Measurements from ENCODE around the gene TLE2.

Gene TLE2

GRCh38 chr19:3029065-3029923 is at the start of gene TLE2:
TLE2 (minus strand) TSS chr19:3029280; CDS start chr19:3028904, 376 bp downstream.
- no peak for DNase-seq

DNA sequence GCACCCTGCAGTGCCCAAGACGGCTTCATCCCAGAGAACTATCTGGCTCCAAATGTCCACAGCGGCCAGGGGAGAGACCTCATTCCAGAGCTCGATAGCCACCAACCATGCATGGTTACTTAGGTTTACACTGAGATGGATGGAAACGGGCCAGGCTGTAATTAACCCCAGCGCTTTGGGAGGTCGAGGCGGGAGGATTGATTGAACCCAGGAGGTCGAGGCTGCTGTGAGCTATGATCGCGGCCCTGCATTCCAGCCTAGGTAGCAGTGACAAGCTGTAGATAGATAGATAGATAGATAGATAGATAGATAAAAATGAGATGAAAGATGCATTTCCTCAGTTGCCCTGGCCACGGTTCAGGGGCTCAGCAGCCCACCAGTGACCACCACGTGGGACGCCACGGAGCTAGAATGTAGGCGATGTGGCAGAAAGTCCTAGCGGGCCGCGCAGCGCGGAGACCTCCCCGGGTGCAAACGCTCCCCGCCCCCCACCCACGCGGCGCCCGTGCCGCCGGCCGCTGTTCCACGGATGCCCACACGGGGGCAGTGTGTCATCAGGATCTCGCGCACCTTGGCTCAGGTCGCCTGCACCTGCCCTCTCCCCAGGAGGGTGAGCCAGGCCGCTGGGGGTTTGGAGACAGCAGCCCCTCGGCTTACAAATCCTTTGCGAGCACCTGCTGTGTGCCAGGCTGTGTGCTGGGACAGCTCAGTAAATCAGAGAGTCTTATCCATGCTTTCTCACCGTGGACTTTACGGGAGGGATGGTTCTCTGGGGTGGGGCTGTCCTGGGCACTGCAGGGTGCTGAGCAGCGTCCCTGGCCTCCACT is 46.7 kb upstream of the TLE2 start:
- peak; percentile 53 for DNase-seq

DNA sequence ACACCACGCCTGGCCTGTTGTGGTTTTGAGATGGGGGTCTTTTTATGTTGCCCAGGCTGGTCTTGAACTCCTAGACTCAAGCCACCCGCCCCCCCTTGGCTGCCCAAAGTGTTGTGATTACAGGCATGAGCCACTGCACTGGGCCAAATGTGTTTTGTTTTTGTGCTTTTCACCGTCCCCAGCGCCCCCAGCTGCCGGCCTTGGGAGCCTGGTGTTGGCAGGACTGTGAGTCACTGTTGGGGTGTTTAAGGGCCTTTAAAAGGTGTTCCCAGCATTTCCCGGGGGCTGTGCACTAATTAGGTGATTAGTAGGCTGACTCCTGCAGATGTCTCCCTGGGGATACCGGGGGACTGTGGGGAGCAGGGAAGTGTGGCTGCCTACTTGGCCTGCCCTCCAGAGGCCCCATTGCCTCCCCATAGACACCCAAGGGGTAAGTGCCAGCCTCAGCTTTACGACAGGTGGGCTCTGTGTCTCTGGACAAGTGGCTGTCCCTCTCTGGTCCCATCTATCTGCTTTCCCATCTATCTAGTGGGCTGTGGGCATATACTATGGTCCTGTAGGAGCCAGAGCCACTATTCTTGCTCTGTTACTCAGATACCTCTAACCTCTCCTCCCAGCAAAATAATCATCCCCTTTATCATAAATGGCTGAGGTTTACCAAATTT is 45.0 kb upstream of the TLE2 start:
- no peak for DNase-seq

- DNase-seq: no peak
Observed at GRCh38 chr19:3073159-3073563, 44.1 kb upstream of the TLE2 start.

DNA sequence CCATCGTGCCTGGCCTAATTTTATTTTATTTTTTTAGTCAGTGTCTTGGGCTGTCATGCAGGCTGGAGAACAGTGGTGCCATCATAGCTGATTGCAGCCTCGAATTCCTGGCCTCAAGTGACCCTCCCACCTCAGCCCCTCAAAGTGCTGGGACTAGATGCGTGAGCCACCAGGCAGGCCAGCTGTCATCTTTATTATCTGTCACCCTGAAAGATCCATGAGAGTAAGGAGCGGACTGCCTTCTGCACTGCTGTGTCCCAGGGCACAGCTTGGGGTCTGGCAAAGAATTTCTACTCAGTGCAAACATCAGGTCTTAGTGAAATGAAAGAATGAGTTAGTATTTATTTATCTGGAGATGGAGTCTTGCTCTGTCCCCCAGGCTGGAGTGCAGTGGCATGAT is 42.7 kb upstream of the TLE2 start:
- no peak for DNase-seq

DNA sequence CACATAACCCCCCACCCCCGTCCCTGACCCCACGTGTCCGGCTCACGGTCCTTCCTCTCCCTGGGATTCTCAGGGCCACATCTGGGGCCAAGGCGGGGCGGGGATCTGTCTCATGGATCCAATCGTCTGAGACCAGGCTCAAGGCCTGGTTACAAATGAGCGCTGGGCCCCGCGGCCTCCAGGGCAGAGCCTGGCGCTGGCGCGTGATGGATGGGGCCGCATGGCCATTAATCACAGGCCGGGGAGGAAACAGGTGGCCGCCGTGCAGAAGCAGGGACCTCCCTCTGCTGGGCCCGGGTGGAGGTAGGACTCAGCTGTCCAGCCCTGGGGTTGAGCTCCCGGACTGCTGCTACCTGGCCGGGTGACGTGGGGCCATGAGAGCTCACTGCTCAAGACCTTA is 39.0 kb upstream of the TLE2 start:
- DNase-seq: peak; percentile 70

DNA sequence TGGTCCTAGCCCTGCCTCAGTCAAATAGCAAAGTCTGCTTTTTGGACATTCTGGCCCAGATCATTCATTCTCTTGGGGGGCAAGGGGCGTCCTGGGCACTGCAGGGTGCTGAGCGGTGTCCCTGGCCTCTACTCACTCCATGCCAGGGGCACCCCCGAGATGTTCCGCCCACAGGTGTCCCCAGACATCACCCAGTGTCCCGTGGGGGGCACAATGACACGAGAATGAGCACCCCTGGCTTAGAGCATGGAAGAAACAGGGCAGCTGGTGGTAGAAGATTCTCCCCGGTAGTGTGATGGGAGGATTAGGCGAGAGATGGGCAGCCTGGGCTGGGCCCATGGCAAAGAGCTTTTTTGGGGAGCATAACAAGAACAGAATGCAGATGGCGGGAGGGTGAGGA is 38.5 kb upstream of the TLE2 start:
- no peak for DNase-seq

- DNase-seq: no peak
Observed at GRCh38 chr19:3066482-3067049, 37.5 kb upstream of the TLE2 start.

DNA sequence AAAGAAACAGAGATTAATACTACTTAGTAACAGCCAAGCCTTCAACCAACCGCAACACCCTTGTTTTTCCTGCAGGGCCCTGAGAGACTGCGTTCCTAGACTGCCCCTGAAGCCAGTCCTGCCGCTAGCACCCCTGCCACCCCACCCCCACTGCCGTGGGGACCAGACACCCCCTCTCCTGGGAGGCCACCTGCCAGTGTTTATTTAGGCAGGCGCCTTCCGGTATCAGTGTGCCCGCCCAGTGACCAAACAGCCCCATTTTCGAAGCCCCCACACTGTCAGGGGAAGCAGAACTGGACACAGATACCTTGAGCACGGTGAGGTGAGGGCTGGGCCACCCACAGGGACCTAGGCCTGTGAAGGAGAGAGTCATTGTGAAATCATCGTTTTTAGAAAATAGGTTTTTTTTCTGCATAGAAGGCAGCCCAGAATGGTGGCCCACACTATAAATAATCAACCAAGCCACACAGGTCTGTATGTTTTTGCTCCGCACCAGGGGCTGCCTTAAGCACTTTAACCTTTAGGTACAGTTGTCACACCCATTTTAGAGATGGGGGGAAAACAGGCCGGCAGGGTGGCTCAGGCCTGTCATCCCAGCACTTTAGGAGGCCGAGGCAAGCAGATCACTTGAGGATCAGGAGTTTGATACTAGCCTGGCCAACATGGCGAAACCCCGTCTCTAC is 36.7 kb upstream of the TLE2 start:
- DNase-seq: peak; percentile 64

GRCh38 chr19:3064011-3064330 is 34.9 kb upstream of the TLE2 start:
- DNase-seq: no peak

DNA sequence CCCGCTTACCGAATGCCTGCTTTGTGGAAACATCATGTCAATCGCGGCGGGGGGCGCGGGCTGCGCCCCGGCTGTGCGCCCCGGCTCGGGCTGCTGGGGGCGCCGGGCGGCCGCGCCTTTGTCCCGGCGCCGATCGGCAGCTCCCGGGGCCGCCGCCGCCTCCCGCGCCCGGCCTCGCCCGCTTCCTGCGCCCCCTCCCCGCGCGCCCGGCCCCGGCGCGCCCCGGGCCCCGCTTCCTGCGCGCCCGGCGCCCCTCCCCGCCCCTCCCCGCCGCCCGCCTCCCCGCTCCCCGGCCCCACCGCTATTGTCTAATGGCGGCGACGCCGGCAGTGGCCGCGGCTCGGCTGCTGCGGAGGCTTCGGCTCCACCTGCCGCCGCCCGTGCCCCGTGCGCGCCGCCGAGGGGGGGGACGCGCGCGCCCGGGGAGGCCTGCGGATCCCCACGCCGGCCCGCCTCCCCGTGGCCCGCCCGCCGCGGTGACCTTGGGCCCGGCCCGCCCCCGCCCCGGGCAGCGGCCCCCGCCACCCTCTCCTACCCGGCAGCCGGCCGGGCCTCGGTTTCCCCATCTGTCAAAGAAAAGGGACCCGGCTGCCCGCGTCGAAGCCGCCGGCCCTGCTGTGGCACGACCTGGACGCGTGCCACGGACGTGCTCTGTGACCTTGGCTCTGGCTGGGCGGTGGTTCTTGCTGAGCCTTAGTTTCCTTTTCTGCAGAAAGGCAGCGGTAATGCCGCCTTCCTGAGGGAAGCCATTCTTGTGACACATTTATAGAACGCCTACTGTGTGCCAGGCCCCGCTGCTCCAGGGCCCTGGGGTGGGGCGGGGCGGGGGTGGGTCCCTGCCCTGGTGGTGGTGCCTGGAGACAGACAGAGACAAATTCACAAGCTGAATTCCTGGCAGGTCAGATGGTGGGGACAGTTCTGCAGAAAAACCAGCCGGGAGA is 33.4 kb upstream of the TLE2 start, which contains the start of gene TLE5:
Gene TLE5 (minus strand): TSS at position 331 of the 941 bp plus-strand sequence. CDS start 295 bp downstream, at position 36.
- no peak for DNase-seq

DNA sequence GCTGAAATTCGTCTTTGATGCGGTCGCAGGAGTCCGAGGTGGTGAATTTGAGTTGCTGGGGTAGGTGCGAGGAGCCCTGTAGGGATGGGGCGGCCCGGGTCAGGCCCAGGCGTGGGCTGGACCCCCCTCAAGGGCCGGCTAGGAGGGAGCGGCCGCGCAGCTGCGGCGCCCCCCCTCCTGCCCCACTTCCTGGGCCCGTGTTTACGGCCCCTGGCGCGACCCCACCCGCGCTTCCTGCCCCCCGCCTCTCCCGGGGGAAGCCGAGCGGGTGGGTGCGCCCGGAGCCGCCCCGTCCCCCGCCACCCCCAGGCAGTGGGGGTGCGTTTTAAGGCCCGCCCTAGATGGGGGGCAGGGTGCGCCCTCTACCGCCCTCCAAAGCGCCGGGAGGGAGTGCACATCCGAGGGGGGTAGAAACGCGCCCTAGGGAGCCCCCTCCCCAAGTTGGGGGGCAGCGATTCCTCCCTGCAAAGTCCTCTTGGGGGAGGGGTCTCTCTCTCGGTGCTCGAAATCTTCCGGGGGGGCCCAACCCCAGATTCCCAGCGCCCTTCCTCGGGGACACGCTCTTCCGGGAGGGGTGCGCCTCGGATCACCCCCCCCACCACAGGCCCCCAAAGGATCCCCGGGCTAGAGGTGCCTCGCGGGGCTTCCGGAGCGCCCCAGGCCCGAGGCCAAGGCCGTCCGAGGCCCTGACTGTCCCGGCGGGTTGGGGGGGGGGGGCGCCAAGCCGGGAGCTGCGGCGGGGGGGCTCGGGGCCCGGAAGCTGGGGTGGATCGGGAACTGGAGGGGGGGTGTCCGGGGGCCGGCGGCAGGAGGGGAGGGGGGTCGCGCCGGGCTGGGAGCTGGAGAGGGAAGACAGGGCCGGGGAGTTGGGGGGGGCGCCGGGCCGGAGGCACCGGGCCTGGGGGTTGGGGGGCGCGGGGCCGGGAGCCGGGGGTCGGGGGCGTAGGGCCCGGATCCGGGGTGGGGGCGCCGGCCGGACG is 32.4 kb upstream of the TLE2 start:
- DNase-seq: no peak

DNA sequence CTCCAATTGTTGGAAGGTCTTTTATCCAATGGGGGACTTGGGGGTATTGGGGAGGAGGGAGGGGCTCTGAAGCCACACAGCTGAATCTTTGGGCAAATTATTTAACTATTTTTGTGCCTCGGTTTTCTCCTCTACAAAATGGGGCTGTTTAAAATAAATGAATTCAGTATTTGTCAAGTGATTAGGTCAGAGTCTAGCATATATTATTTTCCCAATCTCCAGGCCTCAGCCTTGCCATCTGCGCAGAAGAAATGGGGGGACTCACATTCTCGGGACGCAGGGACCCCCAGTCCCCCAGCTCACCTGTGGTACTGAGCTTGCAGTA is 31.7 kb upstream of the TLE2 start:
- no peak for DNase-seq

GRCh38 chr19:3059653-3060052 is 30.6 kb upstream of the TLE2 start:
- no peak for DNase-seq

DNA sequence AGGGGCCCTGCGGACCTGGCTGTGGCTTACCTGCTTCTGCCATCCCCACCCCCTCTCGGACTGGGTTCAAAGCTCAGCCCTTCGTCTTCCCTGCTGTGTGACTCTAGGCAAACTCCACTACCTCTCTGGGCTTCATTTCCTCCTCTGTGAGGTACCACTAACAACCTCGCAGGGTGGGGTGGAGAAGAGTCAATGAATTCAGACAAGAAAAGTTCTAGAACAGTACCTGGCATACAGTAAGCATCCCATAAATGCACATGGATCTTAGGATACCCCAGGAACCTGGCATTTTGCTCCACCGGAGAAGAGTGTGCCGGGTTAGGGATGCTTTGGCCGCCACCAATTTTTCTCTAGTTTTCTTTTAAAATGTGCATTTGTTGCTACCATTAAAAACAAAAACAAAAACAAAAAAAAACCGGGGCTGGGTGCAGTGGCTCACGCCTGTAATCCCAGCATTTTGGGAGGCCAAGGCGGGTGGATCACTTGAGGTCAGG is 29.8 kb upstream of the TLE2 start:
- DNase-seq: no peak

GRCh38 chr19:3058009-3058820 is 29.1 kb upstream of the TLE2 start:
- DNase-seq: no peak

GRCh38 chr19:3057275-3057714 is 28.2 kb upstream of the TLE2 start:
- no peak for DNase-seq

GRCh38 chr19:3056417-3057088 is 27.5 kb upstream of the TLE2 start:
- DNase-seq: peak; percentile 91
